ENCODE data around the gene AQP1.

AQP1 gene

DNA sequence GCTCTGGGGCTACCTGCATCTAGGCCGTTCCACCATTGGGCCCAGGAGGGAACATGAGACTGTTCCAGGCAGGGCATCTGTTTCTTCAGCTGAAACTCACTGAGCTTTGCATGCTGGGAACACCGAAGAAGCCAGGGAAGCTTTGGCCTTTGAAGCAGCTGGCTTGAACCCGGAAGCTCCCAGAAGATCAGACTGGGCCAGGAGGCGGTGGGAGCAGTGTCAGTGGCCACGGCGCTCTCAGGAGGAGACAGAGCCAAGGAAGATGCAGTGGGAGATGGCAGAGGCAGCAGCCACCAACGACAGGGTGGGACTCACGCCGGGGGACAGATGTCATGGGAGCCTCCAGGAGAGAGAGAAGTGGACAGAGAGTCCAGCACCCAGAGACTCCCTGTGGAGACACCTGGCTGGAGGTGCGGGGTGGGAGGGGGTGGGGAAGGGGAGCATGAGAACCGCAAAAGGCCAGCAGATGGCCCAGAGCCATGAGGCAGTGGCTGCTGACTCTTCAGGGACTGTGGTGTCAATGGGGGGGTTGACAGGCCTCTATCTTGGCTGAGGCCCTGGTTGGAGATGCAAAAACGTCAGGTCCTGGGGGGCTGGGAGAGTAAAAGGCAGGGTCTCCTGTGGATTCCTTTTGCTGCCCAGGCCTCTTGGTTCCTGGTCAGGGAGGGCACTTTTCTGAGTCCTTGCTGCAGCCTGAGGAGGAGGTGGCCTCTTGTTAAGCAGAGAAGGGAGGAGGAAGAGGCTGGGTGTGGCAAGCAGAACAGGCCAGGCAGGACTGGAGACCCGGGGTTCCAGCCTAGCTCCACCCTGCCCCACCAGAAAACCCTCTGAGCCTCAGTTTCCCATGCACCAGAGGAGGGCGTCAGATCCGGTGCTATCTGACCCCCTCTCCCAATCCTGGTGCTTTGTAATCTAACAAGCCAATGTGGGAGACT is 6.3 kb upstream of the AQP1 start:
- H3K36me3 Mint-ChIP-seq = no peaks in the 10 kb centered on the region
- peaks cover 5% of the 10 kb centered on the region for H3K27me3 Mint-ChIP-seq
- no peak overlapping the region for H3K4me3 Mint-ChIP-seq
- no peak overlapping the region for H3K27ac Mint-ChIP-seq
- H3K9me3 Mint-ChIP-seq = no peaks in the 10 kb centered on the region
- H3K4me1 Mint-ChIP-seq = no peaks in the 10 kb centered on the region
- ATAC-seq (ENCODE audit: low read depth) = no peak
- DNase-seq (ENCODE audit: low spot score in 2 of 2) = no peak

DNA sequence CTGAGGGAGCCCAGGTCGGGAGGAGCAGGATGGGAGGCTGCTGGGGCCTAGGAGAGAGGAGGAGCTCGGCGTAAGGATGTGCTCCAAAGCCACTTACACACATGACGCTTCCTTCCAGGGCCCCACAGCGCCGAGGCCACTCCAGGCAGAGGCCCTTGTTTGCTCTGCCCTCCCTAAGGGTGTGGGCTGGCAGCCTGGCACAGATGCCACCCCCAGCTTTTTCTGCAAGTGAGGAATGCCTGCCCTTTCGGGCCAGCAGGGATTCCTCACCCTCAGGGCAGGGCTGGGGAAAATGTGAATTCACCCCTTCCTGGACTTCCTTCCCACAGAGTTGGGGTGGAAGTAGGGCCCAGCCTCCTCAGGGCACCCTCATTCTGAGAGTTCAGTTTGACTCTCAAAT is 5.6 kb upstream of the AQP1 start:
- Mint-ChIP-seq H3K4me3 (no peak overlapping the region), H3K36me3 (no peaks in the 10 kb centered on the region), H3K27me3 (peaks cover 6% of the 10 kb centered on the region), H3K27ac (no peak overlapping the region), H3K9me3 (no peaks in the 10 kb centered on the region), H3K4me1 (peaks cover 4% of the 10 kb centered on the region)
- no peak for DNase-seq (ENCODE audit: low spot score in 2 of 2)
- no peak for ATAC-seq (ENCODE audit: low read depth)

DNA sequence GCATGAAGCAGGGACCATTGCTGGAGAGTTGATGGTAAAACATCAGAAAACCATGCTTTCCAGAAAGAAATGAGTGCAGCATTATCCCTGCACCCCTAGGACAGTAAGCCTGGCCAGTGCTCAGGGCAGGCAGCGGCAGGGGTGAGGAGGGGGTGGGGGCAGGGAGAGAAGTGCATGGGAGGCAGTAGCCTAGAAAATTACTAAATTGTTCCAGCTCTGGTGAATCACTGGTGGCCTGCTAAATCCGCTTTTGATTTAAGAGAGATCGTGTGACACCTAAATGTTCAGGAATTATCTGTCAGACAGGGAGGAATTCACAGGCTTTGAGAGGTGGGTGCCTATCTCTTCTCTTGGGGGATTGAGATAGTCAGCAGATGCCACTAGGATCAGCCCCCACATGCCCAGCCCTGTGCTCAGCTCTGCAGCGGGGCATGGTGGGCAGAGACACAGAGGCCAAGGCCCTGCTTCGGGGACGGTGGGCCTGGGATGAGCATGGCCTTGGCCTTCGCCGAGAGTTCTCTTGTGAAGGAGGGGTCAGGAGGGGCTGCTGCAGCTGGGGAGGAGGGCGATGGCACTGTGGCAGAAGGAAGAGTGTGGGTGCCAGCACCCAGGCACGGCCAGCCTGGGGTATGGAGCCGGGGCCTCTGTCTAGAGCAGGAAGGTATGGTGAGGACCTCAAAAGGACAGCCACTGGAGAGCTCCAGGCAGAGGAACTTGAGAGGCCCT is 5.0 kb upstream of the AQP1 start:
- Mint-ChIP-seq H3K4me1 (peaks cover 4% of the 10 kb centered on the region), H3K4me3 (no peak overlapping the region), H3K27me3 (peaks cover 7% of the 10 kb centered on the region), H3K9me3 (no peaks in the 10 kb centered on the region), H3K36me3 (no peaks in the 10 kb centered on the region), H3K27ac (no peak overlapping the region)
- DNase-seq (ENCODE audit: low spot score in 2 of 2) (no peak), ATAC-seq (ENCODE audit: low read depth) (no peak)

DNA sequence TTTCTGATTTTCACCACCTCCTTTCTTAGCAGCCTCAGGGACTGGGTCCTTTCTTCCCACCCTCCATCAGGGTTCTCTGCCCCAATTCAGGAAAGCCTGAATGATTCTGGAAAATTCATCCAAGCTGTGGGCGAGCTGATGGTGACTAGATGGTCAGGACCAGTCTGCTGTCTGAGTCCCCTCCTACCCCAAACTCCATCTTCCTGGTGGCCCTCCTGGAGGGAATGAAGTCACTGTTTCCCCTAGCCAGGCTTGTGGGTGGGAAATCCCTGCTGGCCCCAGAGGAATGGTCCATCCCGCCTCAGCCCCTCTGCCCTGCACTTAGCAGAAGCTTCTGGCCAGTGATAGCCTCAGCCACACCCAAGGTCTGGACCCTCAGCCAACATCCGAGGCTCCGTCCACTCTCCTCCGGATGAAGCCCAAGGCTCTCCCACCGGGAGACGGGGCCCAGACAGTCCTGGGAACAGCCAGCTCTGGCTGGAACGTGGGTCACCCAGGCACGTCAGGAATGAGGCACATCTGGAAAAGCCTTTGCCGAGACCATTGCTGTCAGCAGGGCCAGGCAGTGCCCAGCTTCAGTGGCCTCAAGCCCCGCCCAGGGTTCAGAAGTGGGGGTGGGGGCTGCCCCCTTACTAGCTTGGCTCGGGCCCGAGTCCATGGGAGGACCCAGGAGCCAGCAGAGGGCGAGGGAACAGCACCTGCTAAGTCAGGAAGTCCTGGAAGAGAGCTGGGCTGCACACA is 4.0 kb upstream of the AQP1 start:
- Mint-ChIP-seq H3K27ac (no peak overlapping the region), H3K4me3 (no peak overlapping the region), H3K36me3 (no peaks in the 10 kb centered on the region), H3K27me3 (peaks cover 10% of the 10 kb centered on the region), H3K4me1 (peaks cover 4% of the 10 kb centered on the region), H3K9me3 (no peaks in the 10 kb centered on the region)
- DNase-seq (ENCODE audit: low spot score in 2 of 2) (no peak), ATAC-seq (ENCODE audit: low read depth) (no peak)

DNA sequence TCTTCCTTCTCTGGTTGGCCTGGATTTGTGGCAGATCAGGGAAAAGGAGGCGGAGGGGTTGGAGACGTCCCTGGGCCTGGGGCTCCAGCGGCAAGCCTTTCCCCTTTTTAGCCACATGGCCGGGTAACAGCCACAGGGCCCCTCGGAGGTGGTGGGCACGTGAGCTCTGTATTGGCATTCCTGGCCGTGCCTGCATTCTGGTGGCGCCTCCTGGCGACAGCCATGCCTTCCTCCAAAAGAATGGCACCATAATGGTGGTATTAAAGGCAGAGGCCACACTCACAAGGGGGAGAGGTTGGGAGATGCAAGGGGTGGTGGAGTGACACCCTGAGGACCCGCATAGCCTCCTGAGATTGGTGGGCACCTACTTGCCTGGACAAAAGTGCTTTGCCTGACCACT is 3.0 kb upstream of the AQP1 start:
- Mint-ChIP-seq H3K27ac (no peak overlapping the region), H3K4me3 (no peak overlapping the region), H3K27me3 (peaks cover 11% of the 10 kb centered on the region), H3K36me3 (no peaks in the 10 kb centered on the region), H3K4me1 (peaks cover 4% of the 10 kb centered on the region), H3K9me3 (no peaks in the 10 kb centered on the region)
- ATAC-seq (ENCODE audit: low read depth) (no peak), DNase-seq (ENCODE audit: low spot score in 2 of 2) (no peak)

DNA sequence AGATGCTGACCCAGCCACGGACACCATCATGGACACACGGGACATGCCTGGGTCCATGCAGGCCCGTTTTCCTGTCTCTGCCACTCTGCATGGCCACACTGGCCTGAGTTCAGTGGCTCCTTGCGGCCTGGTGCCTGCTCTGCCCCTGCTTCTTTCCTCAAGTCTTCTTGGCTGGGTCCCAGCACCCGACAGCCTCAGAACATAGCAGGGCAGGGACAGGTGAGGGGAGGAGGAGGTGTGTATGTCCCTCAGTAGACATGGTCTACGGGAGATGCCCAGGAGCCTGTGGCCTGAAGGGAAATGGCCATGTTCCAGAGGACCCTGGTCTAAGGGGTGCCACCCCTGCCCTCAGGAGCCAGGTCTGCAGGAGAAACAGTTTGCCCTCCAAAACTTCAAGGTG is 2.2 kb upstream of the AQP1 start:
- ATAC-seq (ENCODE audit: low read depth) (no peak), DNase-seq (ENCODE audit: low spot score in 2 of 2) (no peak)
- Mint-ChIP-seq H3K27me3 (peaks cover 11% of the 10 kb centered on the region), H3K4me1 (peaks cover 4% of the 10 kb centered on the region), H3K36me3 (no peaks in the 10 kb centered on the region), H3K9me3 (no peaks in the 10 kb centered on the region), H3K4me3 (no peak overlapping the region), H3K27ac (no peak overlapping the region)

DNA sequence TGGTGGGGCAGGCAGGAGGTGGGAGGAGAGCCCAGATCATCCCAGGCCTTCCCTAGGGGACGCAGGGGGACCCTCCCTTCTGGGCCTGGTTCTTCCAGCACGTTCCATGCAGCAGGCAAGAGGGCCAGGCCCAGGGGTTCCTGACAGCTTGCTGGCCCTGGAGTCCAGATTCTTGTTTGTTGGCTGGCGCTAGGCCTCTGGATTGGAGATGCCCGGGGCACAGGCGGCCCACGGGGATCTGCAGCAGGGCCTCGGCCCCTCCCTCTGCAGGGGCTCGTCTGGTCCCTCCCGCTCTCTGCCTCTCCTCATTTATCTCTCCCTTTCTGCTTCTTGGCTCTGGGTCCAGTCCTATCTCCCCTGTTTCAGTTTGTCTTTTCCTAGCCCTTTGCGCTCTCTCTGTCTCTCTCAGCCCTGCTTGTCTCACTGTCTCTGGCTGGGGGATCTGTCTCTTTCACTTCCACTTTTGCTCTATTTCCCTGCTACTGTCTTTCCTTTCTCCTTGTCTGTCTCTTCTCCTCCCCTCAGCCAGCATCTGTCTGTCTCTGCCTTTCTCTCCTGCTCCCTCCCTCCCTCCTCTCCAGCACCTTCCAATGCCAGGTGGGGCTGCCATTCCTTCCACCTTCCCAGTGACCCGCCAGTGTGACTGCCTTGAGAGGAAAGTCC is 1.1 kb upstream of the AQP1 start:
- no peaks in the 10 kb centered on the region for H3K9me3 Mint-ChIP-seq
- no peak for DNase-seq (ENCODE audit: low spot score in 2 of 2)
- H3K27me3 Mint-ChIP-seq = peaks cover 9% of the 10 kb centered on the region
- no peak overlapping the region for H3K4me3 Mint-ChIP-seq
- H3K4me1 Mint-ChIP-seq = peaks cover 4% of the 10 kb centered on the region
- no peak overlapping the region for H3K27ac Mint-ChIP-seq
- H3K36me3 Mint-ChIP-seq = no peaks in the 10 kb centered on the region
- ATAC-seq (ENCODE audit: low read depth) = no peak

DNA sequence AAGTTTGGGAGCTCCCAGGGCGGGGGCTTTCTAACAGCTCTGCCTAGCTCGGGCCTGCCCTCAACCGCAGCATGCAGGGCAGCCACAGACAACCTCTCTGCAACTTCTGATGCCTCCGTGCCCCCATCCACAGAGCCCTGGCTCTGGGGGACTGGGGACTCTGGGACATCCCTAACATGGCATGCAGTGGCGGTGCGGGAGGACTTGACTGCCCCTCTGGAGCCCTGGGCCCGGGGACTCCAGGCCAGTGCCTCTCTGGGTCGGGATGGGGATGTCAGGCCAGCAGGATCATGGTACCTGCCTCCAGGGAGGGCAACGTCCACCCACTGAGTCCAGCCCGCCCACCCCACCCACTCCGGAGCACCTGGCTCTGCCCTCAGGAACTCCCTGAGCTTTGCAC is 520 bp upstream of the AQP1 start:
- DNase-seq (ENCODE audit: low spot score in 2 of 2) (no peak), ATAC-seq (ENCODE audit: low read depth) (no peak)
- H3K27ac Mint-ChIP-seq = no peak overlapping the region
- H3K9me3 Mint-ChIP-seq = no peaks in the 10 kb centered on the region
- peaks cover 4% of the 10 kb centered on the region for H3K4me1 Mint-ChIP-seq
- no peaks in the 10 kb centered on the region for H3K36me3 Mint-ChIP-seq
- H3K4me3 Mint-ChIP-seq = no peak overlapping the region
- peaks cover 9% of the 10 kb centered on the region for H3K27me3 Mint-ChIP-seq

DNA sequence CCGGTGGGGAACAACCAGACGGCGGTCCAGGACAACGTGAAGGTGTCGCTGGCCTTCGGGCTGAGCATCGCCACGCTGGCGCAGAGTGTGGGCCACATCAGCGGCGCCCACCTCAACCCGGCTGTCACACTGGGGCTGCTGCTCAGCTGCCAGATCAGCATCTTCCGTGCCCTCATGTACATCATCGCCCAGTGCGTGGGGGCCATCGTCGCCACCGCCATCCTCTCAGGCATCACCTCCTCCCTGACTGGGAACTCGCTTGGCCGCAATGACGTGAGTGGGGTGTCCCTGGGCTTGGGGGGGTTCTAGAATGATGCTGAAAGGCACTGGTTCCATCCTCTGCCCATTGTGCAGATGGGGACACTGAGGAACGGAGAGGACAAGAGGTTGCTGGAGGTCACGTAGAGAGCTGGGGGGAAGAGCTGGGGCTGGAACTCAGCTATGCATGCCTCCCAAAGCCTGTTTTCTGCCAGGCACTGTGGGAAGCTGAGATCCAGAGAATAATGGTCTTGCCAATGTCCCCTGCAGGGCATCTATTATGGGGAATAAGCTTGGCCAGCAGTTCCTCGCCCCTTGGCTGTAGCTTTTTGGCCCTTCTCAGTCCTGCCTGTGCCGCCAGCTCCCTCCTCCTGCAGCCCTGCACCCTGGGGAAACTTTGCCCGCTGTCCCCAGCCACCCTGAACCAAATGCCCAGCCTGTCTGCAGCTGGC is 523 bp downstream of the AQP1 start:
- ATAC-seq (ENCODE audit: low read depth) (no peak), DNase-seq (ENCODE audit: low spot score in 2 of 2) (no peak)
- Mint-ChIP-seq H3K27me3 (peaks cover 9% of the 10 kb centered on the region), H3K4me3 (no peak overlapping the region), H3K27ac (no peak overlapping the region), H3K4me1 (peaks cover 4% of the 10 kb centered on the region), H3K9me3 (no peaks in the 10 kb centered on the region), H3K36me3 (no peaks in the 10 kb centered on the region)

DNA sequence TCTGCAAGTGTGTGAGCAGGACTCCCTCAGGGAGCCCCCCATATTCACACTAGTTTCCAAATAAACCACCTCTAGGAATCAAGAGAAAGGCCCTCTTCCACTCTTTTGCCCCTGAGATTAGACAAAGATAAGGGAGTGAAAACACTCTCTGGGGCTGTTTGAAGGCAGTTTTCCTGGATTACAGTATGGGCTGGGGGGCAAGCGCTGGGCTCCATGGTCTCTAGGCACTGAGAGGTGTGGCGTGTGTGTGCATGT is 1.0 kb downstream of the AQP1 start:
- no peak overlapping the region for H3K27ac Mint-ChIP-seq
- ATAC-seq (ENCODE audit: low read depth) = no peak

DNA sequence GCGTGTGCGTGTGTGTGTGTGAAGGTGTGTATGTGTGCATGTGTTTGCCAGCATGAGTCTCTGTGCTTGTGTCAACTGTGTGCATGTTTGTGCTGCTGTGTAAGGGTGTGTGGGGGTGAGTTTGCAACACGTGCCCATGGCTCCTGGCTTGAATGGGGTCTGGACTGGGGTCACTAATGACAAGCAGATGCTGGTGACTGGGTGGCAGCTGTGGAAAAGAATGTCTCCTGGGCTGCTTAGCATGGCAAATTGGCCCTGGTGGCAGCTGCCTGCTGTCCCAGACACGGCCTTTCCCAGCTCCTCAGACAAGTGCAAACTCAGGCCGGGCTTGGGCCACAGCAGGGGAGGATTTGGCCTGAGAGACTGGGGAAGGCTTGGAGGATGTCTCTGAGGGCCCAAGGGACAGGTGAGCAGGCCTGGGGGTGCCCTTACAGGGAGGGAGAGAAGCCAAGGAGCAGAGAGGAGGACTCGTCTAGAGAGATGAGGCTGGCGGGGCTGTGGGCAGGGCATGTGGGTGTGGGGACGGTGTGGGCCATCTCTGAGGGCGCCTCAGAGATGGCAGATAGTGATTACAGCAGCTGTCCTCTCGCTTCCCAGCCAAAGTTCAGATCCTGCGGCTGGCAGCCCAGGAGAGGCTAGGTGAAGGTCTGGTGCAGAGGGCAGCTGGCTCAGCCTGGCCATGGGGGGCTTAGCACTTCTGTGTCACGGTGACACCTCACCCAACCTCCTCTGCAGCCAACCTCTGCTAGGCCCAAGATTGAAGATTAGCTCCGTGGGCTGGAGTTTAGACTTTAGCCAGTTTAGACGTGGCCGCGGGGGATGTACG is 1.5 kb downstream of the AQP1 start:
- Mint-ChIP-seq H3K4me1 (peaks cover 4% of the 10 kb centered on the region), H3K4me3 (no peak overlapping the region), H3K27me3 (peaks cover 9% of the 10 kb centered on the region), H3K9me3 (no peaks in the 10 kb centered on the region), H3K27ac (no peak overlapping the region), H3K36me3 (no peaks in the 10 kb centered on the region)
- DNase-seq (ENCODE audit: low spot score in 2 of 2) (no peak), ATAC-seq (ENCODE audit: low read depth) (no peak)

More for the DNA sequence above, 1.0 kb downstream of the AQP1 start:
- DNase-seq (ENCODE audit: low spot score in 2 of 2) = no peak
- no peaks in the 10 kb centered on the region for H3K36me3 Mint-ChIP-seq
- H3K9me3 Mint-ChIP-seq = no peaks in the 10 kb centered on the region
- H3K27me3 Mint-ChIP-seq = peaks cover 9% of the 10 kb centered on the region
- peaks cover 4% of the 10 kb centered on the region for H3K4me1 Mint-ChIP-seq
- H3K4me3 Mint-ChIP-seq = no peak overlapping the region

DNA sequence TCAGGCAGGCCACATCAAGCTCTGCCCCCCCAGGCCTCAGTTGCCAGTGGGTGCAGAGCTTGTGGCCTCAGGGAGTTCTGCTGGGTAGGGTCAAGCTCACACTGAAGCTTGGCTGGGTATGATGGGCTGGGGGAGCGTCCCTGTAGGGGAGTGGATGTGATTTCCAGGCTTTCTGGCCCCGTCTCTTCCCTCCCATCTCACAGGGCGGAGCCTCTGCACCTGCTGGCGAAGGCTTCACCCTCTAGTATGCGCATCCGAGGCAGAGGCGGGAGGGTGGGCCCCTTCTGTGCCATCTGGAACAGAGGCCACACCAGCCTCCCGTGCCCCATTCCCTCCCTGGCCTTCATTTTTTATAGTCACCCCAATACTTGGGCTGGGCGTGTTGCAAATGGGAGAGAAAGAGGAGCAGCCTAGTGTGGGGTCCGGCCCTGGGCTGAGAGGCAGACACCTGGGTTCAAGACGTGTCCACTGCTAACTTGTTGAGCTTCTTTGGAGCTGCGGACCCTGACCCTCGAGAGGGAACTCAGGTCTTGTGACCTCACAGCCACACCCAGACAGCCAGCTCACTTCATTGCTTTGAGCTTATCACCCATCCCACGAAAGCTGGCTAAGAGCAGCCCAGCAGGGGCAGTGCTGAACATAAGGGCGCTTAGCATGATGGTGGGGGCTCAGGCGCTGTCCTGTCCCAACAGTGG is 2.3 kb downstream of the AQP1 start:
- peaks cover 4% of the 10 kb centered on the region for H3K4me1 Mint-ChIP-seq

More for the DNA sequence above, 2.3 kb downstream of the AQP1 start:
- Mint-ChIP-seq H3K36me3 (no peaks in the 10 kb centered on the region), H3K27me3 (peaks cover 9% of the 10 kb centered on the region), H3K27ac (no peak overlapping the region), H3K4me3 (no peak overlapping the region), H3K9me3 (no peaks in the 10 kb centered on the region)
- DNase-seq (ENCODE audit: low spot score in 2 of 2) = no peak
- no peak for ATAC-seq (ENCODE audit: low read depth)

Data from memory B cell (primary cell).